Upper lobe of left lung (tissue), 4 donors: ENCODE results near the gene ULK4.

Experiments
- EP300 ChIP-seq, 4 donors: sonication (generic); formaldehyde crosslinking; IDR thresholded peaks; one replicate each; pipeline ENCODE4 v1.5.1; 2017; ENCODE audit warnings: antibody characterized with exemption in 4 of 4, control low read depth in 2 of 4
- POLR2A ChIP-seq, 4 donors: fragments of 450-650 bp; IDR thresholded peaks; one replicate each; pipeline ENCODE4 v1.5.1; 2016 to 2017; ENCODE audit warnings: antibody characterized with exemption in 4 of 4, mild to moderate bottlenecking in 2 of 4
- TF ChIP-seq, protein P1 (sequence below), 6 experiments: fragments of 450-650 bp in 4 of 6; fragments of 200-600 bp in 2 of 6; sonication (generic) in 2 of 6; IDR thresholded peaks; one replicate each; pipeline ENCODE4 v1.5.1; 2016 to 2019; ENCODE audit warnings: antibody characterized with exemption in 6 of 6

DNA sequence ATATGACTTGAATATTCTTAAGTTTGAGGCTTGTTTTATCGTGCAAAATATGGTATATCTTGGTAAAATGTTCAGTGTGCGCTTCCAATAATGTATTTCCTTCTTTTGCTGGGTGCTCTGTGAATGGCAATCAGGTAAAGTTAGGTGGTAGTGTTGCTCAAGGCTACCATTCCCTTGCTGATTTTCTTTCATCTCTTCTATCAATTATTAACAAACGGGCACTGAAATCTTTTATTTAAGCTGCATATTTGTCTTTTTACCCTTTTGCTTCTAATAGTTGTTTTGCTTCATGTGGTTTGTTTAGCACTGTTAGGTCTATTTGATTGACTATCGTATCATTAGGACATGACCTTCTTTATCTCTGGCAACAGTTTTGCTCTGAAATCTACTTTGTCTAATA is 520.3 kb downstream of the ULK4 start:
- TF ChIP-seq, protein P1, sequence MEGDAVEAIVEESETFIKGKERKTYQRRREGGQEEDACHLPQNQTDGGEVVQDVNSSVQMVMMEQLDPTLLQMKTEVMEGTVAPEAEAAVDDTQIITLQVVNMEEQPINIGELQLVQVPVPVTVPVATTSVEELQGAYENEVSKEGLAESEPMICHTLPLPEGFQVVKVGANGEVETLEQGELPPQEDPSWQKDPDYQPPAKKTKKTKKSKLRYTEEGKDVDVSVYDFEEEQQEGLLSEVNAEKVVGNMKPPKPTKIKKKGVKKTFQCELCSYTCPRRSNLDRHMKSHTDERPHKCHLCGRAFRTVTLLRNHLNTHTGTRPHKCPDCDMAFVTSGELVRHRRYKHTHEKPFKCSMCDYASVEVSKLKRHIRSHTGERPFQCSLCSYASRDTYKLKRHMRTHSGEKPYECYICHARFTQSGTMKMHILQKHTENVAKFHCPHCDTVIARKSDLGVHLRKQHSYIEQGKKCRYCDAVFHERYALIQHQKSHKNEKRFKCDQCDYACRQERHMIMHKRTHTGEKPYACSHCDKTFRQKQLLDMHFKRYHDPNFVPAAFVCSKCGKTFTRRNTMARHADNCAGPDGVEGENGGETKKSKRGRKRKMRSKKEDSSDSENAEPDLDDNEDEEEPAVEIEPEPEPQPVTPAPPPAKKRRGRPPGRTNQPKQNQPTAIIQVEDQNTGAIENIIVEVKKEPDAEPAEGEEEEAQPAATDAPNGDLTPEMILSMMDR (IDR thresholded peaks at IDR 0.05): no peak
- TF ChIP-seq EP300 (IDR thresholded peaks at IDR 0.05) (no peak), POLR2A (IDR thresholded peaks at IDR 0.05) (no peak)
